Liver (tissue), 9 donors: ENCODE data around the gene DYNC2LI1. TPM values are rescaled to one million over a fixed set of nuclear protein-coding genes. Genes with fewer than 3 reads are reported as not detected.
A peak's percentile ranks its signal among the peaks of the same experiment; 100 is the strongest.

Source experiments
- DNase-seq: peaks from one replicate; pipeline ENCODE4 v3.0.0-alpha.2; 2017; ENCODE audit warnings: low spot score
- H3K27ac ChIP-seq, 2 donors: one replicate each; pipeline ENCODE4 v1.7.0; 2013; ENCODE audit warnings: inconsistent platforms in 2 of 2, low read length in 2 of 2, control low read depth in 1 of 2, low read depth in 1 of 2, mild to moderate bottlenecking in 1 of 2
- H3K27me3 ChIP-seq, 4 donors: one replicate each; pipeline versions ENCODE4 v1.6.1 to v1.7.0; 2013; ENCODE audit warnings: low read length in 3 of 4, inconsistent platforms in 1 of 4, mild to moderate bottlenecking in 1 of 4, moderate library complexity in 1 of 4; ENCODE audit not compliant: control insufficient read depth in 4 of 4, insufficient read depth in 4 of 4
- H3K36me3 ChIP-seq, 4 donors: one replicate each; pipeline versions ENCODE4 v1.6.1 to v1.7.0; 2013; ENCODE audit warnings: low read length in 3 of 4, mild to moderate bottlenecking in 3 of 4, low read depth in 1 of 4, moderate library complexity in 1 of 4; ENCODE audit not compliant: control insufficient read depth in 4 of 4, insufficient read depth in 3 of 4
- H3K4me1 ChIP-seq, 4 donors: one replicate each; pipeline versions ENCODE4 v1.6.1 to v1.7.0; 2013; ENCODE audit warnings: low read length in 3 of 4, mild to moderate bottlenecking in 3 of 4, moderate library complexity in 1 of 4; ENCODE audit not compliant: control insufficient read depth in 4 of 4, insufficient read depth in 4 of 4
- H3K4me3 ChIP-seq, 3 donors: one replicate each; pipeline versions ENCODE4 v1.6.1 to v1.7.0; 2013; ENCODE audit warnings: low read length in 3 of 3, control low read depth in 1 of 3, low read depth in 1 of 3, mild to moderate bottlenecking in 1 of 3
- H3K9ac ChIP-seq, 2 donors: one replicate each; pipeline ENCODE4 v1.7.0; 2013; ENCODE audit warnings: low read length in 2 of 2, mild to moderate bottlenecking in 2 of 2, moderate library complexity in 2 of 2, control low read depth in 1 of 2, low read depth in 1 of 2
- H3K9me3 ChIP-seq, 4 donors: one replicate each; pipeline versions ENCODE4 v1.6.1 to v1.7.0; 2013; ENCODE audit warnings: low read length in 3 of 4; ENCODE audit not compliant: control insufficient read depth in 4 of 4
- EGR1 ChIP-seq, 2 donors: IDR thresholded peaks; 2 replicates each; pipeline ENCODE4 v1.6.1; 2016 to 2018; ENCODE audit warnings: antibody characterized with exemption in 2 of 2, low read depth in 2 of 2
- FOXA2 ChIP-seq: IDR thresholded peaks from 2 replicates; pipeline ENCODE4 v1.6.1; 2016; ENCODE audit warnings: antibody characterized with exemption
- GABPA ChIP-seq, 2 donors: IDR thresholded peaks in 1 of 2; conservative IDR thresholded peaks in 1 of 2; 2 replicates each; pipeline ENCODE4 v1.6.1; 2016; ENCODE audit warnings: antibody characterized with exemption in 2 of 2, mild to moderate bottlenecking in 1 of 2, moderate library complexity in 1 of 2
- HNF4A ChIP-seq, 2 donors: conservative IDR thresholded peaks; 2 replicates each; pipeline ENCODE4 v1.6.1; 2016; ENCODE audit warnings: antibody characterized with exemption in 2 of 2, mild to moderate bottlenecking in 2 of 2
- JUND ChIP-seq, 2 donors: IDR thresholded peaks; 2 replicates each; pipeline ENCODE4 v1.6.1; 2016; ENCODE audit warnings: antibody characterized with exemption in 2 of 2
- NR2F2 ChIP-seq: IDR thresholded peaks from 2 replicates; pipeline ENCODE4 v1.6.1; 2016; ENCODE audit warnings: antibody characterized with exemption
- RXRA ChIP-seq, 2 donors: IDR thresholded peaks; 2 replicates each; pipeline ENCODE4 v1.6.1; 2017 to 2018; ENCODE audit warnings: antibody characterized with exemption in 2 of 2, mild to moderate bottlenecking in 1 of 2
- SP1 ChIP-seq: IDR thresholded peaks from 2 replicates; pipeline ENCODE4 v1.6.1; 2018; ENCODE audit warnings: antibody characterized with exemption, mild to moderate bottlenecking
- TAF1 ChIP-seq: conservative IDR thresholded peaks from 2 replicates; pipeline ENCODE4 v1.6.1; 2016; ENCODE audit warnings: antibody characterized with exemption, mild to moderate bottlenecking
- YY1 ChIP-seq: IDR thresholded peaks from 2 replicates; pipeline ENCODE4 v1.6.1; 2016; ENCODE audit warnings: antibody characterized with exemption, mild to moderate bottlenecking
- WGBS: extraction: QIAGEN DNeasy Blood & Tissue Kit; methylation state at CpG from one replicate; pipeline ENCODE4 v1.1.7; 2013; 5-methylcytosine and 5-hydroxymethylcytosine counted together
- polyA plus RNA-seq, 2 donors: library from polyadenylated mRNA; stranded (reverse) in 1 of 2; unstranded in 1 of 2; fragments of 200-250 nt in 1 of 2; fragments of >200 nt in 1 of 2; fragmentation: Nextera tagmentation in 1 of 2; extraction: Ambion mirVana in 1 of 2; gene quantifications; one replicate each; pipeline versions ENCODE4 v1.2.1 to v1.2.3, GENCODE V29; 2013 to 2015
- total RNA-seq, 2 donors: library from RNA; depleted of rRNA; stranded (reverse); fragments of >200 nt; gene quantifications; one replicate each; pipeline ENCODE4 v1.2.3, GENCODE V29; 2014
- TF ChIP-seq, protein P1 (sequence below): fragments of 150-350 bp; IDR thresholded peaks from 2 replicates; pipeline ENCODE4 v1.5.1; 2017; ENCODE audit warnings: improper control_type of control experiment, low read depth, low read length; ENCODE audit not compliant: missing input control
- TF ChIP-seq, protein P2 (sequence below): IDR thresholded peaks from 2 replicates; pipeline ENCODE4 v1.6.1; 2016; ENCODE audit warnings: antibody characterized with exemption
- TF ChIP-seq, protein P3 (sequence below): IDR thresholded peaks from 2 replicates; pipeline ENCODE4 v1.6.1; 2016; ENCODE audit warnings: antibody characterized with exemption
- TF ChIP-seq, protein P4 (sequence below): IDR thresholded peaks from 2 replicates; pipeline ENCODE4 v1.6.1; 2016; ENCODE audit warnings: antibody characterized with exemption, mild to moderate bottlenecking
- TF ChIP-seq, protein P5 (sequence below): IDR thresholded peaks from 2 replicates; pipeline ENCODE4 v1.6.1; 2016; ENCODE audit warnings: antibody characterized with exemption
- donor health status: healthy.
- donor health status: healthy.
- donor health status: healthy.
- donor health status: healthy.
- donor health status: healthy.

Gene DYNC2LI1
- total and polyA plus RNA-seq, 4 donors, result 5.4 to 6.1 (median 5.7) TPM

DNA sequence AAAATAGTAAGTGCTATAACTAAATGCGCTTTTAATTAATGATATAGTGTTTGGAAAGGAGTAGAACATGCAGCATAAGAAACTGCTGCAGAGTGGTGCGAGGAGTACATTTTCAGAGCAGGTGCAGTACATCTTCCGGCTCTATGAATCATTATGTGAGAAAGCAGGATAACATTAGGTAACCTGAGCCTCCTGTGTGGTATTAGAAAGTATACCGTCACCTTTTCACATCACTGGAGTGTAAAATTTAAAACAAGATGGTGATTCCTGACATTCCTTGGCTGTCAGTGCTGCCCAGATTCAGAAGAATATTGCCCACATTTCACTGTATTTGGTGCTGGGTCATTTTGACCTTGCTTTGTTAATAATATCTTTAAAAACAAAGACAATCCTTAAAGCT is 7.8 kb upstream of the DYNC2LI1 start:
- no peak overlapping the region for H3K4me3 ChIP-seq
- no peaks in the 10 kb centered on the region for H3K4me1 ChIP-seq
- H3K9me3 ChIP-seq, result no peaks in the 10 kb centered on the region
- no peak for DNase-seq
- H3K27me3 ChIP-seq, result no peaks in the 10 kb centered on the region
- no peak overlapping the region for H3K27ac ChIP-seq
- no peak for TF ChIP-seq SP1
- no peak for TF ChIP-seq HNF4A (conservative IDR thresholded peaks at IDR 0.05)
- TF ChIP-seq, protein P1, sequence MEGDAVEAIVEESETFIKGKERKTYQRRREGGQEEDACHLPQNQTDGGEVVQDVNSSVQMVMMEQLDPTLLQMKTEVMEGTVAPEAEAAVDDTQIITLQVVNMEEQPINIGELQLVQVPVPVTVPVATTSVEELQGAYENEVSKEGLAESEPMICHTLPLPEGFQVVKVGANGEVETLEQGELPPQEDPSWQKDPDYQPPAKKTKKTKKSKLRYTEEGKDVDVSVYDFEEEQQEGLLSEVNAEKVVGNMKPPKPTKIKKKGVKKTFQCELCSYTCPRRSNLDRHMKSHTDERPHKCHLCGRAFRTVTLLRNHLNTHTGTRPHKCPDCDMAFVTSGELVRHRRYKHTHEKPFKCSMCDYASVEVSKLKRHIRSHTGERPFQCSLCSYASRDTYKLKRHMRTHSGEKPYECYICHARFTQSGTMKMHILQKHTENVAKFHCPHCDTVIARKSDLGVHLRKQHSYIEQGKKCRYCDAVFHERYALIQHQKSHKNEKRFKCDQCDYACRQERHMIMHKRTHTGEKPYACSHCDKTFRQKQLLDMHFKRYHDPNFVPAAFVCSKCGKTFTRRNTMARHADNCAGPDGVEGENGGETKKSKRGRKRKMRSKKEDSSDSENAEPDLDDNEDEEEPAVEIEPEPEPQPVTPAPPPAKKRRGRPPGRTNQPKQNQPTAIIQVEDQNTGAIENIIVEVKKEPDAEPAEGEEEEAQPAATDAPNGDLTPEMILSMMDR, result no peak
- TF ChIP-seq, protein P2, sequence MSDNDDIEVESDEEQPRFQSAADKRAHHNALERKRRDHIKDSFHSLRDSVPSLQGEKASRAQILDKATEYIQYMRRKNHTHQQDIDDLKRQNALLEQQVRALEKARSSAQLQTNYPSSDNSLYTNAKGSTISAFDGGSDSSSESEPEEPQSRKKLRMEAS, result no peak
- no peak for TF ChIP-seq YY1
- no peak for TF ChIP-seq GABPA (IDR thresholded peaks at IDR 0.05 in 1 of 2, conservative IDR thresholded peaks at IDR 0.05 in 1 of 2)
- no peak for TF ChIP-seq EGR1 (IDR thresholded peaks at IDR 0.05; ENCODE audit: low read depth in 2 of 2)
- TF ChIP-seq TAF1, result no peak
- TF ChIP-seq FOXA2, result no peak
- TF ChIP-seq, protein P3, sequence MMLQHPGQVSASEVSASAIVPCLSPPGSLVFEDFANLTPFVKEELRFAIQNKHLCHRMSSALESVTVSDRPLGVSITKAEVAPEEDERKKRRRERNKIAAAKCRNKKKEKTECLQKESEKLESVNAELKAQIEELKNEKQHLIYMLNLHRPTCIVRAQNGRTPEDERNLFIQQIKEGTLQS, result no peak
- TF ChIP-seq NR2F2, result no peak
- no peak for TF ChIP-seq RXRA (IDR thresholded peaks at IDR 0.05)
- TF ChIP-seq, protein P4, sequence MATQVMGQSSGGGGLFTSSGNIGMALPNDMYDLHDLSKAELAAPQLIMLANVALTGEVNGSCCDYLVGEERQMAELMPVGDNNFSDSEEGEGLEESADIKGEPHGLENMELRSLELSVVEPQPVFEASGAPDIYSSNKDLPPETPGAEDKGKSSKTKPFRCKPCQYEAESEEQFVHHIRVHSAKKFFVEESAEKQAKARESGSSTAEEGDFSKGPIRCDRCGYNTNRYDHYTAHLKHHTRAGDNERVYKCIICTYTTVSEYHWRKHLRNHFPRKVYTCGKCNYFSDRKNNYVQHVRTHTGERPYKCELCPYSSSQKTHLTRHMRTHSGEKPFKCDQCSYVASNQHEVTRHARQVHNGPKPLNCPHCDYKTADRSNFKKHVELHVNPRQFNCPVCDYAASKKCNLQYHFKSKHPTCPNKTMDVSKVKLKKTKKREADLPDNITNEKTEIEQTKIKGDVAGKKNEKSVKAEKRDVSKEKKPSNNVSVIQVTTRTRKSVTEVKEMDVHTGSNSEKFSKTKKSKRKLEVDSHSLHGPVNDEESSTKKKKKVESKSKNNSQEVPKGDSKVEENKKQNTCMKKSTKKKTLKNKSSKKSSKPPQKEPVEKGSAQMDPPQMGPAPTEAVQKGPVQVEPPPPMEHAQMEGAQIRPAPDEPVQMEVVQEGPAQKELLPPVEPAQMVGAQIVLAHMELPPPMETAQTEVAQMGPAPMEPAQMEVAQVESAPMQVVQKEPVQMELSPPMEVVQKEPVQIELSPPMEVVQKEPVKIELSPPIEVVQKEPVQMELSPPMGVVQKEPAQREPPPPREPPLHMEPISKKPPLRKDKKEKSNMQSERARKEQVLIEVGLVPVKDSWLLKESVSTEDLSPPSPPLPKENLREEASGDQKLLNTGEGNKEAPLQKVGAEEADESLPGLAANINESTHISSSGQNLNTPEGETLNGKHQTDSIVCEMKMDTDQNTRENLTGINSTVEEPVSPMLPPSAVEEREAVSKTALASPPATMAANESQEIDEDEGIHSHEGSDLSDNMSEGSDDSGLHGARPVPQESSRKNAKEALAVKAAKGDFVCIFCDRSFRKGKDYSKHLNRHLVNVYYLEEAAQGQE, result no peak
- WGBS, result 96% methylated on average over 4 of the region's 4 CpGs
- H3K9ac ChIP-seq, result no peak overlapping the region
- no peaks in the 10 kb centered on the region for H3K36me3 ChIP-seq

DNA sequence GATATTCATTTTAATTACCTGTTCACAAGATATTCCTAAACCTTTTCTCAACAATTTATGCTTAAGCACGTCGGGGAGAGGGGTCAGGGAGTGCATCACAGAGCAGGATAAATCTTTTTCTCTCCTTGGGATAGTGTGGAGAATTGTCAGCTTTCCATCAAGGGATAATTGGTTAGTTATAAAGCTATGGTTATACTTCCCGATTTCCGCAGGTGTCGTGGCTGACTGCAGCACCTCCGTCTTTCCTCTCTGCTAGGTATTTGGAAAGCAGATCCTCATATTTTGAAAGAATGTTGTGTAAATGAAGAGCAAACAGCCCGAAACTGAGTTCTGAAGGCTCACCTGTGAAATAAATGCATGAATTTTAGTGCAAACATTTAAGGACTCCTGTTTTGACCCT is 778 bp downstream of the DYNC2LI1 start:
- Histone ChIP-seq H3K4me1 (peaks cover 0 to 11% (median 4%) of the 10 kb centered on the region in 4 donors), H3K9ac (peak overlapping the region; percentile 83 to 86), H3K27ac (peak overlapping the region; percentile 5 to 73), H3K9me3 (no peaks in the 10 kb centered on the region), H3K27me3 (no peaks in the 10 kb centered on the region), H3K4me3 (peak overlapping the region; percentile 62 to 90 (median 88)), H3K36me3 (peaks cover 0 to 3% (median 0%) of the 10 kb centered on the region in 4 donors)
- DNase-seq, result no peak
- WGBS, result 13% methylated on average over 7 of the region's 7 CpGs
- TF ChIP-seq SP1 (no peak), JUND (IDR thresholded peaks at IDR 0.05) (no peak), RXRA (IDR thresholded peaks at IDR 0.05) (no peak), FOXA2 (no peak), NR2F2 (no peak)
- TF ChIP-seq, protein P3, result no peak
- TF ChIP-seq, protein P5, sequence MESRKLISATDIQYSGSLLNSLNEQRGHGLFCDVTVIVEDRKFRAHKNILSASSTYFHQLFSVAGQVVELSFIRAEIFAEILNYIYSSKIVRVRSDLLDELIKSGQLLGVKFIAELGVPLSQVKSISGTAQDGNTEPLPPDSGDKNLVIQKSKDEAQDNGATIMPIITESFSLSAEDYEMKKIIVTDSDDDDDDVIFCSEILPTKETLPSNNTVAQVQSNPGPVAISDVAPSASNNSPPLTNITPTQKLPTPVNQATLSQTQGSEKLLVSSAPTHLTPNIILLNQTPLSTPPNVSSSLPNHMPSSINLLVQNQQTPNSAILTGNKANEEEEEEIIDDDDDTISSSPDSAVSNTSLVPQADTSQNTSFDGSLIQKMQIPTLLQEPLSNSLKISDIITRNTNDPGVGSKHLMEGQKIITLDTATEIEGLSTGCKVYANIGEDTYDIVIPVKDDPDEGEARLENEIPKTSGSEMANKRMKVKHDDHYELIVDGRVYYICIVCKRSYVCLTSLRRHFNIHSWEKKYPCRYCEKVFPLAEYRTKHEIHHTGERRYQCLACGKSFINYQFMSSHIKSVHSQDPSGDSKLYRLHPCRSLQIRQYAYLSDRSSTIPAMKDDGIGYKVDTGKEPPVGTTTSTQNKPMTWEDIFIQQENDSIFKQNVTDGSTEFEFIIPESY, result no peak
- TF ChIP-seq, protein P2, result no peak
